ENCODE measurements around the gene MBD3L5.

Gene MBD3L5

GRCh38 chr19:6995054-6995453 lies 35.3 kb upstream of the MBD3L5 start:
- H2AFZ ChIP-seq (ENCODE audit: low read length) = no peak overlapping the region
- no peaks in the 10 kb centered on the region for H3K79me1 ChIP-seq (ENCODE audit: low read depth, low read length)
- H3K36me3 ChIP-seq (replicated peaks in 1 of 2; ENCODE audit: control insufficient read depth in 2 of 2, insufficient read depth in 2 of 2, low read length in 2 of 2) = no peaks in the 10 kb centered on the region
- H3K4me1 ChIP-seq (ENCODE audit: control insufficient read depth in 2 of 2, insufficient read depth in 1 of 2, low read depth in 1 of 2, low read length in 2 of 2) = no peaks in the 10 kb centered on the region
- H3K14ac ChIP-seq (ENCODE audit: low read length) = no peak overlapping the region
- H3K4me3 ChIP-seq (ENCODE audit: low read length in 2 of 2) = peak overlapping the region in 1 of 2 donors; percentile 58
- H4K8ac ChIP-seq (ENCODE audit: low read depth, low read length) = no peak overlapping the region
- H3K9me3 ChIP-seq (replicated peaks in 1 of 2; ENCODE audit: control insufficient read depth in 2 of 2, insufficient read depth in 1 of 2, low read depth in 1 of 2, low read length in 2 of 2) = peaks cover 0 to 27% of the 10 kb centered on the region in 2 donors
- peaks cover 0 to under 1% (median 0%) of the 10 kb centered on the region in 3 experiments for H3K27me3 ChIP-seq (ENCODE audit: control insufficient read depth in 3 of 3, insufficient read depth in 3 of 3, low read depth in 1 of 3, low read length in 3 of 3)
- no peak overlapping the region for H3K4ac ChIP-seq (ENCODE audit: low read length)
- peak overlapping the region; percentile 24 for H3K9ac ChIP-seq (ENCODE audit: low read depth, low read length, poor library complexity)
- H3K27ac ChIP-seq (replicated peaks; ENCODE audit: low read length) = no peak overlapping the region
- no peak overlapping the region for H3K23ac ChIP-seq (ENCODE audit: low read depth, low read length, poor library complexity)
- H2BK12ac ChIP-seq (ENCODE audit: low read length) = no peak overlapping the region
- no CpG with 5 or more reads among the region's 1 CpG for WGBS, 2 donors (ENCODE audit: extremely low coverage in 2 of 2, insufficient read length in 2 of 2, insufficient replicate concordance in 1 of 2)
- no peak overlapping the region for H4K91ac ChIP-seq (ENCODE audit: low read depth, low read length, poor library complexity)
- H3K18ac ChIP-seq (ENCODE audit: low read length) = no peak overlapping the region
- DNase-seq (ENCODE audit: low spot score) = no peak
- no peak overlapping the region for H2BK120ac ChIP-seq (ENCODE audit: low read depth, low read length)
- H2BK5ac ChIP-seq (ENCODE audit: low read length) = no peak overlapping the region
- no peak overlapping the region for H2AK5ac ChIP-seq (ENCODE audit: low read depth, low read length)
- H2BK15ac ChIP-seq (ENCODE audit: low read length) = no peak overlapping the region
- no peak overlapping the region for H3K4me2 ChIP-seq (ENCODE audit: insufficient read depth, low read length, poor library complexity, severe bottlenecking)

GRCh38 chr19:6996810-6997209 lies 33.6 kb upstream of the MBD3L5 start:
- H3K4me1 ChIP-seq (ENCODE audit: control insufficient read depth in 2 of 2, insufficient read depth in 1 of 2, low read depth in 1 of 2, low read length in 2 of 2) = no peaks in the 10 kb centered on the region
- no peak overlapping the region for H3K23ac ChIP-seq (ENCODE audit: low read depth, low read length, poor library complexity)
- no peak overlapping the region for H3K4ac ChIP-seq (ENCODE audit: low read length)
- no peaks in the 10 kb centered on the region for H3K79me1 ChIP-seq (ENCODE audit: low read depth, low read length)
- no peak overlapping the region for H3K14ac ChIP-seq (ENCODE audit: low read length)
- no CpG with 5 or more reads among the region's 4 CpGs for WGBS, 2 donors (ENCODE audit: extremely low coverage in 2 of 2, insufficient read length in 2 of 2, insufficient replicate concordance in 1 of 2)
- no peak overlapping the region for H3K18ac ChIP-seq (ENCODE audit: low read length)
- H3K9me3 ChIP-seq (replicated peaks in 1 of 2; ENCODE audit: control insufficient read depth in 2 of 2, insufficient read depth in 1 of 2, low read depth in 1 of 2, low read length in 2 of 2) = peaks cover 0 to 29% of the 10 kb centered on the region in 2 donors
- no peak overlapping the region for H4K91ac ChIP-seq (ENCODE audit: low read depth, low read length, poor library complexity)
- H2BK120ac ChIP-seq (ENCODE audit: low read depth, low read length) = no peak overlapping the region
- no peak overlapping the region for H2BK15ac ChIP-seq (ENCODE audit: low read length)
- no peak overlapping the region for H3K4me2 ChIP-seq (ENCODE audit: insufficient read depth, low read length, poor library complexity, severe bottlenecking)
- no peak overlapping the region for H2AK5ac ChIP-seq (ENCODE audit: low read depth, low read length)
- H4K8ac ChIP-seq (ENCODE audit: low read depth, low read length) = no peak overlapping the region
- H3K27me3 ChIP-seq (ENCODE audit: control insufficient read depth in 3 of 3, insufficient read depth in 3 of 3, low read depth in 1 of 3, low read length in 3 of 3) = peaks cover 0 to 8% (median 0%) of the 10 kb centered on the region in 3 experiments
- no peak overlapping the region for H2AFZ ChIP-seq (ENCODE audit: low read length)
- no peak overlapping the region for H2BK5ac ChIP-seq (ENCODE audit: low read length)
- no peak overlapping the region for H3K9ac ChIP-seq (ENCODE audit: low read depth, low read length, poor library complexity)
- H3K36me3 ChIP-seq (replicated peaks in 1 of 2; ENCODE audit: control insufficient read depth in 2 of 2, insufficient read depth in 2 of 2, low read length in 2 of 2) = no peaks in the 10 kb centered on the region
- H2BK12ac ChIP-seq (ENCODE audit: low read length) = no peak overlapping the region
- no peak overlapping the region for H3K4me3 ChIP-seq (ENCODE audit: low read length in 2 of 2)
- no peak for DNase-seq (ENCODE audit: low spot score)
- no peak overlapping the region for H3K27ac ChIP-seq (replicated peaks; ENCODE audit: low read length)

GRCh38 chr19:6997679-6998445 lies 32.5 kb upstream of the MBD3L5 start:
- Histone ChIP-seq H3K79me1 (ENCODE audit: low read depth, low read length) (no peaks in the 10 kb centered on the region), H3K14ac (ENCODE audit: low read length) (no peak overlapping the region)
- no CpG with 5 or more reads among the region's 15 CpGs for WGBS, 2 donors (ENCODE audit: extremely low coverage in 2 of 2, insufficient read length in 2 of 2, insufficient replicate concordance in 1 of 2)

DNA sequence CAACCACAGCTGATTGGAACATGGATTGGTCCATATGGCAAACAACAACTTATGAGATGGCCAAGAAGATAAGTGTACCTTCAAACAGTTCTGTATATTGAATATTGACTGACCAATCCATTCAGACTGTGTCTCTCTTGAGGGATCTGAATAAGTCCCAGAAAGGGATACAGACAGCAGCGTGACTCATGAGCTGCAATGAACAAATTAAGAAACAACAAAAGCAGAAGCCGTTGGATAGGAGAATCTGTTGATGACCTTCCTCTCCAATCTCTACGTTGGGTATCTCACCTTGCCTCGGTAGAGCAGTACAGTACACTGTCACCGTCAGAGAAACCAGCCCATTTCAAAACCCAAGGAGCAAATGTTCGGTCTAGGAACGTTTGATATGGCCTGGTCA lies 30.4 kb upstream of the MBD3L5 start:
- Histone ChIP-seq H3K9ac (ENCODE audit: low read depth, low read length, poor library complexity) (no peak overlapping the region), H3K14ac (ENCODE audit: low read length) (no peak overlapping the region), H4K91ac (ENCODE audit: low read depth, low read length, poor library complexity) (no peak overlapping the region), H2AFZ (ENCODE audit: low read length) (no peak overlapping the region), H3K9me3 (replicated peaks in 1 of 2; ENCODE audit: control insufficient read depth in 2 of 2, insufficient read depth in 1 of 2, low read depth in 1 of 2, low read length in 2 of 2) (peaks cover 0 to 26% of the 10 kb centered on the region in 2 donors), H2BK5ac (ENCODE audit: low read length) (no peak overlapping the region), H3K27ac (replicated peaks; ENCODE audit: low read length) (no peak overlapping the region), H3K4ac (ENCODE audit: low read length) (no peak overlapping the region), H3K4me3 (ENCODE audit: low read length in 2 of 2) (no peak overlapping the region), H2AK5ac (ENCODE audit: low read depth, low read length) (no peak overlapping the region), H3K79me1 (ENCODE audit: low read depth, low read length) (no peaks in the 10 kb centered on the region), H2BK12ac (ENCODE audit: low read length) (no peak overlapping the region), H4K8ac (ENCODE audit: low read depth, low read length) (no peak overlapping the region), H2BK15ac (ENCODE audit: low read length) (no peak overlapping the region), H3K36me3 (replicated peaks in 1 of 2; ENCODE audit: control insufficient read depth in 2 of 2, insufficient read depth in 2 of 2, low read length in 2 of 2) (no peaks in the 10 kb centered on the region), H3K27me3 (ENCODE audit: control insufficient read depth in 3 of 3, insufficient read depth in 3 of 3, low read depth in 1 of 3, low read length in 3 of 3) (peaks cover 0 to 8% (median 0%) of the 10 kb centered on the region in 3 experiments), H2BK120ac (ENCODE audit: low read depth, low read length) (no peak overlapping the region), H3K23ac (ENCODE audit: low read depth, low read length, poor library complexity) (no peak overlapping the region), H3K4me2 (ENCODE audit: insufficient read depth, low read length, poor library complexity, severe bottlenecking) (no peak overlapping the region), H3K18ac (ENCODE audit: low read length) (no peak overlapping the region), H3K4me1 (ENCODE audit: control insufficient read depth in 2 of 2, insufficient read depth in 1 of 2, low read depth in 1 of 2, low read length in 2 of 2) (no peaks in the 10 kb centered on the region)
- DNase-seq (ENCODE audit: low spot score) = no peak
- no CpG with 5 or more reads among the region's 7 CpGs for WGBS, 2 donors (ENCODE audit: extremely low coverage in 2 of 2, insufficient read length in 2 of 2, insufficient replicate concordance in 1 of 2)

More at GRCh38 chr19:6997679-6998445, 32.5 kb upstream of the MBD3L5 start:
- H3K9me3 ChIP-seq (replicated peaks in 1 of 2; ENCODE audit: control insufficient read depth in 2 of 2, insufficient read depth in 1 of 2, low read depth in 1 of 2, low read length in 2 of 2) = peaks cover 0 to 29% of the 10 kb centered on the region in 2 donors
- H3K23ac ChIP-seq (ENCODE audit: low read depth, low read length, poor library complexity) = no peak overlapping the region
- H3K9ac ChIP-seq (ENCODE audit: low read depth, low read length, poor library complexity) = no peak overlapping the region
- H3K4me3 ChIP-seq (ENCODE audit: low read length in 2 of 2) = no peak overlapping the region
- no peak overlapping the region for H3K27ac ChIP-seq (replicated peaks; ENCODE audit: low read length)
- H3K4ac ChIP-seq (ENCODE audit: low read length) = no peak overlapping the region
- no peaks in the 10 kb centered on the region for H3K36me3 ChIP-seq (replicated peaks in 1 of 2; ENCODE audit: control insufficient read depth in 2 of 2, insufficient read depth in 2 of 2, low read length in 2 of 2)
- no peak overlapping the region for H2BK12ac ChIP-seq (ENCODE audit: low read length)
- no peak overlapping the region for H4K8ac ChIP-seq (ENCODE audit: low read depth, low read length)
- no peak for DNase-seq (ENCODE audit: low spot score)
- H3K4me2 ChIP-seq (ENCODE audit: insufficient read depth, low read length, poor library complexity, severe bottlenecking) = no peak overlapping the region
- H4K91ac ChIP-seq (ENCODE audit: low read depth, low read length, poor library complexity) = no peak overlapping the region
- H3K27me3 ChIP-seq (ENCODE audit: control insufficient read depth in 3 of 3, insufficient read depth in 3 of 3, low read depth in 1 of 3, low read length in 3 of 3) = peaks cover 0 to 8% (median 0%) of the 10 kb centered on the region in 3 experiments
- H2BK120ac ChIP-seq (ENCODE audit: low read depth, low read length) = no peak overlapping the region
- no peak overlapping the region for H2BK5ac ChIP-seq (ENCODE audit: low read length)
- no peak overlapping the region for H2AK5ac ChIP-seq (ENCODE audit: low read depth, low read length)
- H2AFZ ChIP-seq (ENCODE audit: low read length) = no peak overlapping the region
- no peak overlapping the region for H3K18ac ChIP-seq (ENCODE audit: low read length)
- H2BK15ac ChIP-seq (ENCODE audit: low read length) = no peak overlapping the region
- no peaks in the 10 kb centered on the region for H3K4me1 ChIP-seq (ENCODE audit: control insufficient read depth in 2 of 2, insufficient read depth in 1 of 2, low read depth in 1 of 2, low read length in 2 of 2)

All from neuronal stem cell (in vitro differentiated cells).